Urothelium cell line (cell line): ENCODE data around the gene ANXA10.

Source experiments
- DNase-seq: peaks from one replicate; pipeline ENCODE4 v3.0.0; 2011; ENCODE audit warnings: low spot score, mixed read lengths
- FAIRE-seq: peaks from 2 replicates; lab custom pipeline; 2011; peaks lifted over from hg19 to GRCh38; lab: Jason Lieb, UNC

Gene ANXA10, protein sequence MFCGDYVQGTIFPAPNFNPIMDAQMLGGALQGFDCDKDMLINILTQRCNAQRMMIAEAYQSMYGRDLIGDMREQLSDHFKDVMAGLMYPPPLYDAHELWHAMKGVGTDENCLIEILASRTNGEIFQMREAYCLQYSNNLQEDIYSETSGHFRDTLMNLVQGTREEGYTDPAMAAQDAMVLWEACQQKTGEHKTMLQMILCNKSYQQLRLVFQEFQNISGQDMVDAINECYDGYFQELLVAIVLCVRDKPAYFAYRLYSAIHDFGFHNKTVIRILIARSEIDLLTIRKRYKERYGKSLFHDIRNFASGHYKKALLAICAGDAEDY

GRCh38 chr4:168092176-168092712, at the start of gene ANXA10:
ANXA10 (plus strand) TSS chr4:168092537; CDS start chr4:168092701, 164 bp downstream.
- FAIRE-seq = no peak
- DNase-seq = no peak

GRCh38 chr4:168045354-168045753, 47.0 kb upstream of the ANXA10 start:
- no peak for DNase-seq

DNA sequence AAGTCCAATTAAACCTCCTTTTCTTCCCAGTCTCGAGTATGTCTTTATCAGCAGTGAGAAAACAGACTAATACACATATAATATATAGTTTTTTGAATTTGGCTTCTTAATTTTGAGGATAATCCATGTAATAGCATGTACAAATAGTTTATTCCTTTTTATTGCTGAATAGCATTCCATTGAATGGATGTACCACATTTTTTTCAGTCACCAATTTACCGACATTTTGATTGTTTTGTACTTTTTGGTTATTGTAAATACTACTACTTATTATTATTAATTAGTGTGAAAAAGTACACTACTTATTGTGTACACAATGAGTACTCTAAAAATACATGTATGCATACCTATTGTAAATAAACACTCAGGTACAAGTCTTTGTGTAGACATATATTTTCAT, 42.3 kb upstream of the ANXA10 start:
- FAIRE-seq = no peak
- DNase-seq = no peak

More at GRCh38 chr4:168045354-168045753, 47.0 kb upstream of the ANXA10 start:
- FAIRE-seq = no peak

DNA sequence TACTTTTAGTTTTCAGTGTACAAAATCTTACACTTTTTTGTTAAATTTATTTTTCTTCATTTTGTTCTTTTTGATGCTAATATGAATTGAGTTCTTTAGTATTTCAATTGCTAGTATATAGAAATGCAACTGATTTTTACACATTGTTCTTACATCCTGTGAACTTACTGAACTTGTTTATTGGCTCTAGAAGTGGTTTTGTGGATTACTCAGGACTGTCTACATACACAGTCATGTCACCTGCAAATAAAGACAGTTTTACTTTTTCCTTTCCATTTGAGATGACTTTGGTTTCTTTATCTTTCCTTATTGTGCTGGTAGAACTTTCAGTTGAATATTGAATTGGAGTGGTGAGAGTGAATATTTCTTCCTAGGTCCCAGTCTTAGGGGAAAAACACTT, 40.8 kb upstream of the ANXA10 start:
- no peak for FAIRE-seq

DNA sequence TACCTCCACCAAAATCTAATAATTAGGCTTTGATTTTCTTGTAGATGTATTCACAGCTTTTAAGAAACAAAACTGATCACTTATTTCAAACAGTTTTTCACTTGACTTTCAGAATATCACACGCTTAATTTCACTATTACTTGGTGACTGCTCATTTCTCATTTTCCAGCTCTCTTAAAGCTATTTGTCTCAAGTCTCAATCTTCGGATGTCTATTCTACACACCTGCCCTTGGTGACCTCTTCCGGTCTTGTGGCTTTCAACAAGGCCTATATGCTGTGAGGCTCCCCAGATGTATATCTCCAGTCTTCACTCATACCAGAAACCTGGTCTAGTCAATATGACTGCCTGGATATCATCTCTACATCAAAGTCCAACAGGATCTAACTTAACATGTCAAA, 34.9 kb upstream of the ANXA10 start:
- DNase-seq = no peak
- FAIRE-seq = no peak

More for the DNA sequence above, 40.8 kb upstream of the ANXA10 start:
- no peak for DNase-seq

DNA sequence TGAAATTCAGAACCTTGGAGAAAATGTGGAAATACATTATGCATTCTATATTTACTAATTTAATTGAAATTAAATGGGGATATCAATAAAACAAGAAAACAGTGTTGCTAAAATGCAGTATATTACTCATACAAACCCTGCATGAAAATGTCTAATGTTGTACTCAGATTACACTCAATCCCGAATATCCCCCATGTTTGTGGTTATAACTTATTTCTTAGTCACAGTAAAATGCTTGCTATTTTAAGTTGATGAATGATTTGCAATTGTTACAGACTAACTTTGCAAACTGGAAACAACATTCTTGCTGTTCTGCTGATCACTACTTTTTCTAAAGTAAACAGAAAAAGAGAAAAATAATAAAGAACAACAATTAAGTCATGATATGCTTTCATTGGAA, 33.1 kb upstream of the ANXA10 start:
- FAIRE-seq = no peak
- no peak for DNase-seq

DNA sequence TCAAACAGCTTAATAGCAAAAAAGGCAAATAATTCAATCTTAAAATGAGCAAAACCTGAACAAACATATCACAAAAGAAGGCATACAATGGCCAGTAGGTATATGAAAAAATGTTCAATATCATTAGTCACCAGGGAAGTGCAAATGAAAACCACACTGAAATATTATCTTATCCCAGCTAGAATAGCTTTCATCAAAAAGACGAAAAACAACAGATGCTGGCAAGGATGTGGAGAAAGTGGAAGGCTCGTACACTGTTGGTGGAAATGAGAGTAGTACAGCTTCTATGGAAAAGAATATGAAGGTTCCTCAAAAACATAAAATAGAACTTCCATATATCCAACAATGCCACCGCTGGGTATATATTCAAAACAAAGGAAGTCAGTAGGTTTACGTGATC, 29.3 kb upstream of the ANXA10 start:
- DNase-seq (no peak), FAIRE-seq (no peak)

- FAIRE-seq = no peak
- no peak for DNase-seq
These were observed 21.4 kb upstream of the ANXA10 start for GRCh38 chr4:168070903-168071302.

- DNase-seq (no peak), FAIRE-seq (no peak)
These were observed 21.0 kb upstream of the ANXA10 start for GRCh38 chr4:168071304-168071703.

DNA sequence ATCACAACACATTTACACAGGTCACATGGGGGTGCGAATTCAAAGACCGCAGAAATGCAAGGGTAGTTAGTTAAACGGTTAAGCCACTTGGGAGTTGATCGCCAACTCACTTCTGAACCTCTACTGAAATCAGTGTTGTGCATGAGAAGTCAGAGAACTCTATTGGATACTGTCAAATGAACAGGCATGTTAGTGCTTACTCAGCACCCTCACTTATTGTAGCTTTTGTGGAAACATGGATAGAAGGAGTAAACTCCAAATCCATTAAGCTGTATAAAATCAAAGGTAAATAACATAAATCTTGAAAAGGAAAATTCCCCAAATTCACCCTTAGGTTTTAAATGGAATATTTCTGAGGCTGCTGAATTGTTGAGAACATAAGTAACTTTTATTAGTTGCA, 17.5 kb upstream of the ANXA10 start:
- DNase-seq (no peak), FAIRE-seq (no peak)

- FAIRE-seq (no peak), DNase-seq (peak; percentile 38)
These were observed 15.2 kb upstream of the ANXA10 start for GRCh38 chr4:168076989-168077725.

DNA sequence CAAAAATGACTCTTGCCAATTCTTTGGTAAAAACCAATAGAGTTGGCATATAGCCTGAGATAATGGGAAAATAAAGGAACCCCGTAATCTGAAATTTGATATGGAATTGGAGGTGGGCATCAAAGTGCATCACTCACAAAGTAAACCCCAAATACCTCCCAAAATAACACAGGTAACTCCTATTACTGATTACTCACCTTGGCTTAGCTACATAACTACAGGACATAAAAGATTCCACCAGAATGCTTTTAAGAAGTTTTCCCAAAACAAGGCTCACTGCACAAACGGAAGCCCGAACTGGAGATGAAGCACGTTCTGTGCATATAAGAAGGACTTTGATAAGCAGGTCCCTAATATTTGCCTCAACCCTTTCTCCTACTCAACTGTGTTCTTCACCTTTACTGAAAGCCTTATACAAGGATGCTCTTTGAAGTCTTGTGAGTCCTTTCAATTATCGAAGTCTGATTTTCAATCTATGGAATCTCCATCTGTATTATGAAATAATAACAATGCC, 14.6 kb upstream of the ANXA10 start:
- DNase-seq (no peak), FAIRE-seq (no peak)

DNA sequence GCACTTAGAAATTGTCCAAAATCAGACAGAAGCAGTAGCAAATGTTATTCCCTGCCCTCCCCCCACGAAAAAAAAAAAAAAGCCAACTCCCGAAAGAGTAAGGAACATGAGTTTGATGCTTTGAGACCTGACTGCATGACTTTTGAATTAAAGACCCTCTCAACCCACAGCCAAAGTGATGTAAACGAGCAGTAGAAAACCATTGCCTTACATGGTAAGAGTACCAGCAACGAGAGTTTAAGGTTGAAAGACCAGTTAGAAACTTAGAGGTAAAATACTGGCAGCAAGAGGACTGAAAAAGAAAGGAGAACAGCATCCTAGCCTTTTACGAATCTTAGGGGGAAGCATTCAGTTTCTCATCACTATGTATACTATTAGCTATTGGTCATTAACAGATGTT, 10.0 kb upstream of the ANXA10 start:
- DNase-seq (no peak), FAIRE-seq (no peak)

DNA sequence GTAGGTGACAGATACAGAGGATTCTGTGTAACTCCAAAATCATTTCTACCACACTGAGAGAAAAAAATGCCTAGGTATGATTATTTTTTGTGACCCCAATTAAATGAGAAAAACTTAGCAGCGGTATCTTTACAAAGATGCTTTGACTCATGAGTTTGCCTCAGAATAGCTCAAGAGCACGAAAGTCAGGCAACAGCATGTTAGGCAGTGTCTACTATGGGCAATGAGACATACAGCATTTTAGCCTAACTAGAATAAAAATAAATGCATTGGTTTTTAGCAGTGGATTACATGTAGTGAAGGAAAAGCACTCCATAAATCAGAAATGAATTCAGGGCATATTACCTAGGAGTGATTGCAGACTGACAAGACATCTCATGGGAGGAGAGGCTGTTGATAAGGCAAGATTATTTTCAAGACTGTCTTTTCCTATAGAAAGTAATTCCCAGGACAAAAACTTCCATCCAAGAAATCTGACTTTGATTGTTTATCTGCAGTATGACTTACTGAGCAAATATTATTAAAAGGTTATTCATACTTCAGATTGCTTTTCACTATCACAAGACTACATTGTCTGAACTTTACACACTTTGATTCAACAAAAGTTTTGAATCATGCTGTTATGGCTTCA, 3.6 kb downstream of the ANXA10 start:
- no peak for FAIRE-seq
- DNase-seq = no peak

DNA sequence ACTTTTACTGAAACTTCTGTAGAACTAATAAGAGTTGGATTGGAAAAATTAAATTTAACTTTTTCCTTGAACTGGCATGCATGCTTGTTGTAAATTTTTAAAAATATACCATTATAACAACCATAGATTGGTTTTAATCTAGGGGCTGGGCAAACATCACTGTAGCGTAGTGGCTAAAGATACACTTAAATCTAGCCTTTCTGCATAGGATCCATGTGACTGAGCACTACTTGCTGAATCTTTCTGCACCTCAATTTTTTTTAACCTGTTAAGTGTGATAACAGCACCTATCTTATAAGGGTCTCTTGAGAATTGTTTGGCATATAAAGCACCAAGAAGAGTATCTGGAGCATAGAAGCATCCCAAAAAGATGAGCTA, 4.1 kb downstream of the ANXA10 start:
- FAIRE-seq (no peak), DNase-seq (no peak)

GRCh38 chr4:168097161-168097560, 4.8 kb downstream of the ANXA10 start:
- no peak for FAIRE-seq
- DNase-seq = no peak

DNA sequence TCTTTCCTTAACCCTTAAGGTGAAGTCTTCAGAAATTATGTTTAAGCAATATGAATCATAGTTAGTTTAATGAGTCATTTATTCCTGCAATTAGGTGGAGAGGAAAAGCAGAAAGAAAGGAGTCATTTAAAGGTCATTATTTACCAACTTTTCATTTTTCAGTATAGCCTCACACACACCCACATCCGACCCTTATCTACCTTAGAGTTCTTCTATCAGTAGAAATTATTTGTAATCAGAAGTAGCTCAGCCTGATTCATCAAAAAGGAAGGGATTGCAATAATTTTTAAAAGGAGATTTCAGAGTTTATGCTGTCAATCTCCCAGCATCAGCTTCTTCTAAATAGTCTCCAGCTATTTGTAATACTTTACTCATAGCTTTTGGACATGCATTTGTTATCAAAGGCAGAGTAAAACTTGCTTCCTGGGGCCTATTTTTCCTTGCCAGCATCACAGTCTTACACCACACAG, 5.9 kb downstream of the ANXA10 start:
- DNase-seq (no peak), FAIRE-seq (no peak)

GRCh38 chr4:168099195-168099594, 6.9 kb downstream of the ANXA10 start:
- DNase-seq = no peak

DNA sequence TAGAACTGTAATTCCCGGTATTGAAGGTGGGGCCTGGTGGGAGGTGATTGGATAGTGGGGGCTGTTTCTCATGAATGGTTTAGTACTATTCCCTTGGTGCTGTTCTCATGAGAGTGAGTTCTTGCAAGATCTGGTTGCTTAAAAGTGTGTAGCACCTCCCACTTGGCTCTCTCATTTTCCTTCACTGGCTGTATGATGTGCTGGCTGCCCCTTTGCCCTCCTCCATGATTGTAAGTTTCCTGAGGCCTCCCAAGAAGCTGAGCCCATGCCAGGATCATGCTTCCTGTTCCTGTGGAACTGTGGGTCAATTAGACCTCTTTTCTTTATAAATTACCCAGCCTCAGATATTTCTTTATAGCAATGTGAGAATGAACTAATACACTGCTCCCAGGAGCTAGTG, 8.7 kb downstream of the ANXA10 start:
- FAIRE-seq (no peak), DNase-seq (no peak)

More at GRCh38 chr4:168099195-168099594, 6.9 kb downstream of the ANXA10 start:
- no peak for FAIRE-seq

- DNase-seq (no peak), FAIRE-seq (no peak)
These were observed 10.1 kb downstream of the ANXA10 start for GRCh38 chr4:168102403-168102802.

DNA sequence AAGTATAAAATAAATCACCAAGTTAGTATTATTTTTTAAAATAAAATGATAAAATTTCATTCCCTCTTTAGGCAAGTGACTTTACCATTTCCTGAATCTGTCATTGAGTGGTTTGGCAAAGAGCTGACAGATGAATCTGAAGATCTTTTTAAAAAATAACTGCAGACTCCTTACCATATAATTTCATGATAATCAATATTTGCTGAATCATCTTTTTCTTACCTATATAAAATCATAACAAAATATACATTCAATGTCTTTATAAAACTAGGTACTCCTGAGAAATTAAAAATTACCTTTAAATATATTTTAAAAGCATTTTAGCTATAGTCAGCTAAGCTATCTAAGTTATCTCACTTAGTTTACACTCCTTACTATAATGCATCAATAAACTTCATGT, 17.2 kb downstream of the ANXA10 start:
- DNase-seq (no peak), FAIRE-seq (no peak)
